GM21723 (cell line): ENCODE data around the gene SIM1.

Source experiments
- ATAC-seq: cut with Tn5 transposase; IDR thresholded peaks from one replicate; pipeline ENCODE4 v1.9.1; 2021; ENCODE audit warnings: mild to moderate bottlenecking, moderate library complexity; ENCODE audit not compliant: unreplicated experiment

Gene SIM1

DNA sequence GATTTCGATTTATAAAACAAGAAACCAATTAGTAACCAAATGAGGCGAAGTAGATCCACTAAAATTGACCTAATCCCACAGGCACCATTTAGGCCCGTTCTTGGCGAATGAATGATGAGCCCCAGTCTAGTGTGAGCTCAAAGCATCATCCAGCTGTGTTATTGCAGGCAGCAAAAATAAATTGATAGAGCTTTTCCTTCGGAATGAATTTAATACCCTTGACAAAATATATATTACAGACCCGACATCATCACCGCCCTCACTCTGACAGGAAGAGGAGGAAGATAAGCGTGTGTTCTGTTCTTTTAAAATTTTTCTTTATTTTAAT lies 7.8 kb downstream of the SIM1 start:
- no peak for ATAC-seq

DNA sequence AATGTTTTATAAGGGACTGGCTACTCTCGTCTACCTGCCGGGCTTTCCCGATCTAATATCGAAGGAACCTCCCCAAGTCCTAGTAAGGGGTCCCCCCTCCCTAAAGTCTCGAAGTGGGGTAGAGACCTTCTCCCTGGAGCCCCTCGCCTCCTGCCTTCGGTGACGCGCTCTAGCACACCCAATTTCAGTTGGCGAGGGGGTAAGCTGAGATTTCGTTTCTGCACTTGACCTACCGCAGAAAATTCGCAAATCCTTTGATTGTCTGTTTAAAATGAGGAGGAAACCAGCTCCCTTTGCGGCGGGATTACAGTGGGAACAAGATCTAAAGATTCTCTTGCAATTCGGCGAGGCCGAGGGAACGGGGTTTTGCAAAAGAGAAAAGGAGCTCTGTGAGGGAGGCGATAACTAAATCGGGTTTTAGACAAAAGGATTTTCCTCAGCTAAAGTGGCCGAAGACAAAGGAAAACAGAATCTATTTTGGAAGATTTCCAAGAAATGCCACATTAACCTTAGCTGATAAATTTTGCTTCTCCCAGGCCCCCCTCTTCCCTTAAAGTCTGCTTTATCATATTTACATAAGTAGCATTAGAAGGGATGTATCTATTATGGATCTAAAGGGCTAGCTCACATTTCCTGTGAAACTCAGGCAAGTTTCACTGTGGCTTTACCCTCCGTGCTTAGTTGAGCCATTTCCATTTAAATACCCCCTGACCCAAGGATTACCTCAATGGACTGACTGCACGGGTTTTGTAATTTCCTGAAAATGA lies 8.4 kb downstream of the SIM1 start:
- no peak for ATAC-seq

DNA sequence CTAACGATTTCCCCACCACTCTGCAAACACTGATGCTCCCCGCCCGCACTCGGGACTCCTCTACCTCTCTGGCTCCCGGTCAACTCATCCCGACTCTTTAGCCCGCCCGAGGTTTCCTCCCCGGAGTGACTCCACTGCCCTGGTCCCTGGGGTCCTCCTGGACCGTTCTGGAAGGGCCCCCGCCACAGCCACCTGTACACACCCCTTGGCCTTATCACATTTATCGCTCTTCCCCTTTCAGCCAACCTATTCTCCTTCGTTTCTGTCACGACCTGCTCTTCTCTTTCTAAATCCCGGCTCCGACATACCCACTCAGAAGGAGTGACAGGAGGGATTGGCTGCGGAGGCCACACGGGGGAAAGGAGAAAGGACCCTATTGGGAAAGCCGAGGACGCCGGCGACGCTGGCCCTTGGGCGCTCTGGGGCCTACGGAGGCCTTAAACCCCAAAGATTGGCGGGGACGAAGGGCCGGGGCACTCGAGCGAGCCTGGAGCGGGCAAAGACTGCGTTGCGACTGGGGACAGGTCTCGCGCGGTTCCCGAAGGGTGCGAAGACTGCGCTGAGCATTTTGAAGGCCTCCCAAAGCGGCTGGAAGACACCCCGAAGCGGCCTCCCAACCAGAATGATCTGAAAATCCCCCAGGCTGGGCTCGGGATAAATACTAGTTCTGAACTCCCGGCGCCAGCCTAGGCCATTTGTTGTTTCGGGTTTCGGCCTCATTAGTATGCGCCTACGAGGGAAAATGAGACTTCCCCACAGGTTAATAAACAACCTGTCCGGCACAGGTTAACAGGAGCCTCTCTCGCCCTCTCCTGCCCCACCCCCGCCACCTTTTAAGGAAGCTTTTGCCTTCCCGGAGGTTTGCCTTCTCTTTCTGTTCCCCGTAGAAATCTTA lies 9.2 kb downstream of the SIM1 start:
- ATAC-seq, result no peak

DNA sequence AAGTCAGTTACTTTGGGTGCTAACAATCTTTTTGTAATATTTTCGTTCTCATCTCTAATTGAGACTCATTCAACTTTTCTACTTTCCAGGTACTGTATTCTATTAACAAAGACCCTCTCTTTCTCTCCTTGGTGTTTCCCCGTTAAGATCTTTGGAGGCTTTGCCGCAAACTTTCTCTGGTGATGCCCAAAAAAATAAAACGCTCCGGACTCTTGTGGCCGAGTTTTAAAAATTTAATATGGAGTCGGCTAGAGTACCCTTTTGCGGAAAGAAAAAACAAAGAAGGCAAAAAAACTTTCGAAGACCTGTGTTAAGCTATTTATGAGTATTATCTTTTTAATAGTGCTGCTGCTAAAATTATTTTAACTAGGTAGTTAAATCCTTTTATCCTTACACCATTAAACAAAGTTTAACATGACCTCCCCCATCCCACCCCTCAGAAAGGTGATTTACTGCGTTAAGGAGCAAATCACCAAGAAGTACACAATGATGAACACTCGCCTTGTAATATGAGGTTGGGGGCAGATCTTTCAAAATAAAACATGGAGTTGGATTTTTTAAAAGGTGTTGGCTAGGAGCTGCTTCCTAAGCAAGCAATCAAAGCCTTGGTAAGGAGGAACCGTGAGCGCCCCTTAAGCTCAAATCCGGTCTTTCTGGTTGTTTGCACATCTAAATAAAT lies 10.0 kb downstream of the SIM1 start:
- no peak for ATAC-seq

DNA sequence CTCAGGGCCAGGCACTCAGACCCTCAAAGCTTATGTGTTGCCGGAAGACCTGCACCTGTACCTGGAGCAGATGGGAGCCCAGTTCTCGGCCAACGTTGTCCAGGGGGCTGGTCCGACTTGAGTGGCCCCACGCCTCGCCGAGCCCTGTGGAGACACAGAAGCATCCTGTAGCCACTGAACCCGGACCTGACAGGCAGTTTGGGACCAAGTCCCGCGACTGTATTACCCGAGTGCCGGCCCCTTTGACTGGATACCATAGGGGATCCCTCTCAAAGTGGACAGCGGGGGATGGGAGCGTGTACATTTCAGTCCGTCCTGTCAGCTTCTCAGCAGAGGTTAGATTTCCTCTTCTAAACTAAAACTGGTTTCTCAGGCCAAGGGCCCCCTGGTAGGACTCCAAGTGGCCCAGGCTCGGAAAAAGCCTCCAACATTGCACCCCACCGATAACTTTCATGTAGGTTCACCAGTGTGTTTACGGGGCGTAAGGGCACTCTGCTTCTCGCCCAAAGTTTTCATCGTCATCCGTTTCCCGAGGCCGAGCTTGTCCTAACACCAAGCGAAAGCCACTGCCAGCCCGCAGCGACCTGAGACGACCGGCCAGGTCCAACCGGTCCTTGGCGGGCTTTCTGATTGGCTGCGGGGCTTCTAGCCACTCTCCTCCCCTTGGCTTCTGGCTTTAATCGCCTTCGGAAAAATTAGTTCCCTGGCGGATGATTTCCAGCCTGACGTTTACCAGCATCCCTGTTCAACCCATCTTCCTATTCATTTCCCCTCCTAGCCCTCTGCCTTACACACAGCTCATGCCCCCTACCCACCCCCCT lies 10.8 kb downstream of the SIM1 start:
- no peak for ATAC-seq

DNA sequence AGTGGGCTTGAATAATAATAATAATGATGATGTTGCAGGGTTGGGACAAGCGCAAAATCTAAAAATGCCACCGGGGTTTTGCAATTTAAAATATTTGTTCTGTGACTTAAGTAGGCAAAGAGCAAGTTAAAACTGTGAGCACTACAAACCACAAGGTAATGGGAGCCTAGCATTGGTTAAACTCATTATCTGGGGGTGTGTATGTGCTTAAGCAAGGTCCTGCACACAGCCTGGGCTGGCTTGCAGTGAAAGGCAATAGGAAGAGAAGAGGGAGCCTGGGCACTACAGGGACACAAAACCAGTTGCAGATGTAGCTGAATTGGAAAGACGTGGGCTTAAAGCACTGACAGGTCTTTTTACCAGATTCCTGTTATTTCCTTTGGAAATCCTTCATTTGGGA lies 11.7 kb downstream of the SIM1 start:
- ATAC-seq, result no peak

DNA sequence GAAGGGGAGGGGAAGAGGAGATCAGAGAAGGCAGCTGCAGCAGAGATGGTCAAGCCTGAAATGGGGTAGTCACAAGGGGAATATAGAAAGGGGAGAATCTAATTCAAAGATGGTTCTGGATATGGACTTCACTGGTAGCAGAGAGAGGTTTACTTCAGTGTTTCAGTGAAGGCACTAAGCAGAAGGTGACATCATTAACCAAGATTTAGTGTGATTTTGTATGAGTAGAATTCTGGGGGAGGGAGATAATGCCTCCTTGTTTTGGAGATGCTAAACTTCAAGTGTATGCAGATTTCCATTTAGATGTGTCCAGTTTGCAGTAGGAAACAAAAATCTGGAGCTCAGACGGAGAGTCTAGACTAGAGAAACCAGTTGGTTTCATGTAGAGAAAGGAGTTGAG lies 13.1 kb downstream of the SIM1 start:
- no peak for ATAC-seq

DNA sequence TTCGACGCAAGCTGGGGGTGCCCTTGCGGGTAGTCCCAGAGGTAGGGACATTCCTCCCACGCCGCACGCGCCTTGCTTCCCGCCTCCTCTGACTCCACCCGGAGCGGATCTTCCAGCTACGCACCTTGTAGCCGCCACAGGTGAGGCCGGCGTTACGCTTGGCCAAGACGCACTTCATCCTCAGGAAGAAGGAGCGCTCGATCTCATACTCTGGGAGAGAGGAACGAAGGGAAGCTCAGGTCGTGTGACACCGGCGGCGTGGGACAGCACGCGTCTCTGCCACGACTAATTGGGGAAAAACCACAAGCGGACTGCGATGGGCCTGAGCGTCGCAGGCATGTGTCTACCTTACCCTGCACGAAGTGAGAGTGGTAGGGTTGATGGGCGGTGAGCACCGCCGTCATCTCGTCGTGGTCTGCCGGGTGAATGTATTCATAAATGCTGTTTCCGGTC lies 15.5 kb downstream of the SIM1 start:
- no peak for ATAC-seq

DNA sequence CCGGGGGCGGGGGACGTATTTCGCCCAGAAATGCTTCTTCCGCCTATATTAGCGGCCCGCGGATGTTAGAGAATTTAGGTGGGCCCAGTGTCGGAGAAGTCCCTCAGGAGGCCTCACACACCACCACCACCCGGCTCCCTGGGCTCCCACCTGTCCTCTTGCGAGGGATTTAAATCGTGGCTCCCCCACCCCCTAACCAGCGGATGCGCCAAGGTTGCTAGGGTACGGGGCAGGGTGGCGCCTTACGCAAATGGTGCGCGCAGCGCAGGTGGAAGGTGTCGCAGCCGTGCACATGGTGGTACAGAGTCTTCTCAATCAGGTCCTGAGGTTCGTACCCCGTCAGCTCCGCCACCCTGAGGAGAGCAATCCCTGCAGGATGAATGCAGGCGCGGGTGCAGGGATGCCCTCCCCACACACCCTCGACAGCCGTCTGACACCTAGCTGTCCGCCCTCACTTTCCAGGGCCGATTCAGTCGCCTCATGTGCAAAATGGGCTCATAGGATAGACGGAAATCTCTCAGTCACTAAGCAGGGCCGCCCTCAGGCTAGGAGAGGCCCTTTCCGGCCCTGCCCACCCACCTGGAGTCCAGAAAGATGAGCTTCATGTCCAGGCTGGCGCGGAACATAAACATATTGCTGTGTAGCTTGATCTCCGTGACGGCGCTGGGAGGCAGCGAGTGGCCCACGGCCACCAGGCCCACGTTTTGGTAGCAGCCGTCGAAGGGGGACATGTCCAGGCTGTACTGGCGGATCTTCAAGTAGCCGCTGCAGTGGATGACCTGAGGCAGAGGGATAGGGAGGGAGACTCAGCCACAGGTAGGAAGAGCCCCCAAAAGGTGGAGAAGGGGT lies 16.6 kb downstream of the SIM1 start:
- ATAC-seq, result no peak

DNA sequence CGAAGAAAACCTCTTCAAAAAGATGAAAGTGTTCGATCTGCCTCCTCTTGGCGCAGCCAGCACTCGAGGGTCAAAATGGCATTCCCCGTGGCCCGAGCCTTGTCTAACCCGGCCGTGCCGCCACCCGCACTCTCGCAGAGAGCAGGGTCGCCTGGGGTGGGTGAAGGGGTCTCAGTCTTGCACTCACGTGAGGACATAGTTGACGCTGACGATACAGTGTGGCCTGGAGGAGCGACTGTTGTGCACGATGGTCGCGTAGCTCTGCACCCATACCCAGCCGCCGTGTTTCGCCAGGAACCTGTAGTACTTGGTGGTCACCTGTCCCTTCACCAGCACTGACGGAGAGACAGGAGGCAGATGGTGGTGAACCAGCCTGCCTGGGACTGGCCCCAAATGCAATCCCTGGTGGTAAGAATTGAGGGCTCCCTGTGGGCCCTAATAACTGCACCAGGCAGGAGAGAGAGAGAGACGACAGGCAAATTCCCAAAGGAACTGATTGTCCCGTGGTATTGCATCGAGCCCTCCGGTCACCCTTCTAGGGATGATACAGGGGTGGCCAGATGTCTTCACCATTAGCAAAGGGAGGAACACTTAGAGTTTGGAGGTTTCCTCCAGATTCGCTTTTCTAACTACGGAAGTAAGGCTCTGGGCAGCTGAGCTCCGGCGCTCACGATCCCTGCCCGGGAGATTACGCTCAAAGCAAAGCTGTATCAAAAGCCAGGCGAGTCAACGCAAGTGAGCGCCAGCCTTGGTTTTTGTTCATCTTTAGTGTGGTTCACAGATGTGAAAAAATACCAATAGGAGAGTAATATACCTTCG lies 17.4 kb downstream of the SIM1 start:
- ATAC-seq, result no peak

DNA sequence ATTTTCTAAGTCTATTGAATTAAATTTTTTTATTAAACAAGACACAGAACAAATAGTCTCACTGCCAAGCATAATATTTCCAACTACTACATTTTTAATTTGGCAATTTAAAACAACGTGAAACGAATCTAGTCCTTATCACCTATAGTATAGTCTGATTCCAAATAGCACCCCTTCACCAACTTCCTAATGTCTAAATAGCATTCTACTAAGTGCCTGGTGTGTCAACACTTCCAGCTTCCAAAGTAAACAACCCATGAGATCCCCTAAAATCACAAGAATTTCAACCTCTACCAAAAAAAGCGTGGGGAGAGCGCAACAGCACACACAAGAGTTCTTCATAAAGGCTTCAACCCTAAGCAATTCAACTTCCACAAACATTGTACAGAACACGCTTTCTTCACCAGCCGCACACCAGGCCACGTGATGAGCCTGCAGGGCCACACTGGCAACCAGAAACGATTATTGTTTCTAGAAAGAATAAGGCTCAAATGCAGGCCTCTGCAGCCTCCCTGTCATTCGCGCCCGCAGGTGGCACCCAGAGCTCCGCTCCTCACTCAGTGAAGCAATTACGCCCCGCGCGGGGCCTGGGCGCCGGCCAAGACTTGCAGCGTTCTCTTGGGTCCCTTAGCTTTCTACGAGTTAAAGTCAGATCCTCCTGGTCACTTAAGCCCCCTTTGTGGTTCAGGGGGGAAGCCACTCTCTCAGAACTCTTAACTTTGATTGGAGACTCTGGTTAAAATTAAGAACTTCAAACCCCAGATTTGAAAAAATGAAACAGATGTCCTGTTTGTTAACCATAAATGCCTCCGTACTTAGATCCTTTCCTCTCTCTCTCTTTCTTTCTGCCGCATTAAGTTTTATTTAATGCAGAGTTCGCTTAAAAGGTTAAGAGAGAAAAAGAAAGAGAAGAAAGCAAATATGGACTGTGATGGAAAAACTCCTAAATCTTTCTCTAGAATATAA lies 18.3 kb downstream of the SIM1 start:
- no peak for ATAC-seq

DNA sequence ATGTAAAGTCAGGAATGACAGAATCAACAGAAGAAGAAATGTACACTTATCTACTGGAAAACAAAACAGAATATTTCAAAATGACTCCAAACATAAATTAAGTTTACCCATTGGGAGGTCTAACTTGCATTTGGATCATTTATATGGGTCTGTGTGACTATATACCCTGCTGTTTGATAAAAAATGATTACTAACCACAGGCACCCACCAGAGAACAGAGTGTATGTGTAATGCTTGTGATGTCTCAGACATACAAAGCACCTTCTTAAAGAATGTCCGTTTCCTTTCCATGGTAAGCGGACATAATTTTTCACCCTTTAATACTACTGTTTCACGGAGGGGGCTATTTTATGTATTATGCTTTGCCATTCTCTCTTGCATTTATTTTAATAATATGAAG lies 19.2 kb downstream of the SIM1 start:
- no peak for ATAC-seq

DNA sequence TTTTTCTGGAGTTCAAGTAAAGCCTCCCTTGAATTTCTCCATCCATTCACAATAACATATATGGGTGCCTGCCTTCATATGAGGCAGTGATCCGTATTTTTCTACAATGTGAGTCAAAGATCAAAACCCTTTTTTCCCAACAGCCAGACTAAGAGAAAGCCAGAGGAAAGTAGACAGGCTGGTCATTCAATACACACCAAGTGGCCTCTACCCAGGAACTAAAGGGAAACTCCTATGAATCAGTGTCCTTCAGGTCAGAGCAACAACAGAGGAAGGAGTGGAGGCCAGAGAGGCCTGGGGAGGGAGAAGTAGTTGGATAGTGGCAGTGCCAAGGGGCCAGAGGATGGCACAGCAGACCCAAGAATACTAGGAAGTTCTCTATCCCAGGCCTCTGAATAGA lies 23.8 kb downstream of the SIM1 start:
- no peak for ATAC-seq

DNA sequence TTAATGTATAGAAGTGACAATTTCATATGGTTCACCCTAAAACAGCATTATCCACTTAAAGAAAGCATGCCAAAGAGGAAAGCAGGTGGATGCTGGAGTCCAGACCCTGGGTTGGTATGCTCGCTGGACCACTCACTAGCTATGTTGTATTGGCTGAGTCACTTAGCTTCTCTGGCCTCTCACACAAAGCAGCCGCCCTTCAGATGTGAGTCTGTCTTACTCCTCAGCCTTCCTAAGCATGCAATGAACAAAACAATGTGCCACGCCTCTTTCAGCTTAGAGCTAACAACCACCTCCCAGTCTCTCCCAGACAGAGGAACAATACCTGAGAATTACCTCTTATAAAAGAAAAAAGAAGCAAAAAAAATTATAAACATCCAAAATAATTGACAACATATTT lies 29.4 kb downstream of the SIM1 start:
- ATAC-seq, result no peak

DNA sequence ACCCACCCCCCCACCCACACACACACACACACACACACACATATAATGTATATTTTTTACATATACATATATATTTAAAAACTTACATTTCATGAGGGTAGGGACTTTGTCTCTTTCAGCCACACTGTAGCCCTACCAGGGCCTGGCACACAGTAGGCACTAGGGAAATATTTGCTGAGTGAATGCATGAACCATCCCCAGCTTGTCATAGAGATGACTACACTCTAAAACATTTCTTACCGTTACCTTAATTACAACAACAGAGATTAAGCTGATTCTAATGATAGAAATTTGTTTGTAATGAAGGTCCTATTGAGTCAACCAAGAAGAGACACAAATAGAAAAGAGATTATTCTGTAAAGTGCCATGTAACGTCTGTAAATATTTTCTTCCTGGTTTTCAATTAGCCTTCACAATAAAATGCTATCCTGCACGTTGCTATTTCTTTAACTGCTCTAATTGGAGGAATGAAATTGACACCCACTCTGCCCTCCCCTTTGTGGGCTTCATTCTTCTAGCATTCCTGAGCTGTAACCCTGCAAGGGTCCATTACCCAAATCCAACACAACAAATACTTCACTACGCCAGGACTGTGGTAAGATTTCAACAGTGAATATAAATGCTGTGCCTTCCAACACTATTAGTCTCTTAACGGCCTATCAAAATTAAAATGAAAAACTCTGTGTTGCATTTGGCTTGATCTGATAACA lies 30.8 kb downstream of the SIM1 start:
- no peak for ATAC-seq

DNA sequence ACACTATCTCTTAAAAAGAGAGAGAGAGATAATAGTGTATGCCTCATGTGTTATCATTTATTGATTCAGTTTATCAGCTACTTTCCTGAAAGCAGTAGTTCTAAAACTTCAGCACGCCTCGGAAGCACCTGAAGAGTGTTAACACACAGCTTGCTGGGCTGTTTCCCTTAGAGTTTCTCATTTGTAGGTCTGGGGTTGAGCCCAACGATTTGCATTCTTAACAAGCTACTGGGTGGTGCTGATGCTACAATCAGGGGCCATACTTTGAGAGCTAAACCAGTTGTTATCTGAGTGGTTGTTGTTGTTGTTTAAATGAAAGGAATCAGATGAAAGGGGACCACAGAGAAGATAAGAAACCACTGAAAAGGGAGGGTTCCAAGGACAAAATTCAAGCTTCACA lies 32.6 kb downstream of the SIM1 start:
- no peak for ATAC-seq

DNA sequence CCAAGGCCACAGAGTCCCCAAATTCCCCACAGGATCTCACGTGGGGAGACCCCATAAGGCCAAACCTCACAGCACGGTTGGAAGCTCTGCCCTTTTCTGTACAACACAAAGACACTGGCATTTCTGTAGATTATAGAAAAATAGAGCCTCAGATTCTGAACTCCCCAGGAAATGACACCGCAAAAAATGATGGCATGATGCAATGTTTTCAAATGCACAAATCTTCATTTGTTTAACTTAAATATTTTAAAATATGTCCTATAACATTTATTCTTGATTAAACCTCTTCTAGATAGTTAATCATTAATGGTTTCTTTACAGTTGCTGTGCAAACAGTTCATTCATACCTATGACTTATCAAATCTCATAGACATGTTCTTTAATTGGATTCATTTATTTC lies 33.8 kb downstream of the SIM1 start:
- ATAC-seq, result no peak
